Measurements from ENCODE around the gene RAB1A.
A peak's percentile ranks its signal among the peaks of the same experiment; 100 is the strongest.
"Not testable (repeated sequence)": the region's sequence is repeated elsewhere in the genome, so short reads cannot be mapped to it uniquely, and the experiment has no call there.

RAB1A gene

GRCh38 chr2:65134158-65134557 is 4.3 kb upstream of the RAB1A start:
- DNase-seq = no peak

- DNase-seq = no peak
These were observed 3.7 kb upstream of the RAB1A start for GRCh38 chr2:65133626-65134025.

GRCh38 chr2:65132930-65133329 is 3.0 kb upstream of the RAB1A start:
- DNase-seq = not testable (repeated sequence)

GRCh38 chr2:65130664-65131175 is 814 bp upstream of the RAB1A start:
- DNase-seq = peak in 1 of 2 experiments; percentile 92

GRCh38 chr2:65129286-65129825 is 550 bp downstream of the RAB1A start:
- DNase-seq = peak; percentile 16 to 73

GRCh38 chr2:65128297-65129190 is 1.4 kb downstream of the RAB1A start:
- no peak for DNase-seq

GRCh38 chr2:65125457-65125856 is 4.4 kb downstream of the RAB1A start:
- not testable (repeated sequence) for DNase-seq

GRCh38 chr2:65122313-65122712 is 7.6 kb downstream of the RAB1A start:
- no peak for DNase-seq

- no peak for DNase-seq
These were observed 8.8 kb downstream of the RAB1A start for GRCh38 chr2:65120990-65121693.

- no peak for DNase-seq
These were observed 13.3 kb downstream of the RAB1A start for GRCh38 chr2:65116645-65117044.

- no peak for DNase-seq
These were observed 15.0 kb downstream of the RAB1A start for GRCh38 chr2:65114921-65115320.

- DNase-seq = no peak
These were observed 16.1 kb downstream of the RAB1A start for GRCh38 chr2:65113816-65114215.

- DNase-seq = no peak
These were observed 16.7 kb downstream of the RAB1A start for GRCh38 chr2:65113229-65113628.

GRCh38 chr2:65112633-65113032 is 17.3 kb downstream of the RAB1A start:
- no peak for DNase-seq

GRCh38 chr2:65108780-65109179 is 21.1 kb downstream of the RAB1A start:
- no peak for DNase-seq

GRCh38 chr2:65107530-65107929 is 22.4 kb downstream of the RAB1A start:
- DNase-seq = no peak

- peak; percentile 46 to 52 for DNase-seq
These were observed 26.7 kb downstream of the RAB1A start for GRCh38 chr2:65103013-65103715.

GRCh38 chr2:65101071-65101470 is 28.8 kb downstream of the RAB1A start:
- DNase-seq = no peak

- no peak for DNase-seq
These were observed 31.2 kb downstream of the RAB1A start for GRCh38 chr2:65098741-65099140.

GRCh38 chr2:65097844-65098243 is 32.1 kb downstream of the RAB1A start:
- DNase-seq = no peak

- DNase-seq = no peak
These were observed 33.0 kb downstream of the RAB1A start for GRCh38 chr2:65096948-65097347.

GRCh38 chr2:65093211-65093610 is 36.7 kb downstream of the RAB1A start:
- no peak for DNase-seq

GRCh38 chr2:65092791-65093190 is 37.1 kb downstream of the RAB1A start:
- DNase-seq = no peak

Data from NCI-H187 (cell line).